HG03103 (cell line): ENCODE data around the gene INTS1.

Source experiments
- ATAC-seq: cut with Tn5 transposase; IDR thresholded peaks from one replicate; pipeline ENCODE4 v1.9.1; 2021; ENCODE audit warnings: low read depth; ENCODE audit not compliant: unreplicated experiment

Gene INTS1

DNA sequence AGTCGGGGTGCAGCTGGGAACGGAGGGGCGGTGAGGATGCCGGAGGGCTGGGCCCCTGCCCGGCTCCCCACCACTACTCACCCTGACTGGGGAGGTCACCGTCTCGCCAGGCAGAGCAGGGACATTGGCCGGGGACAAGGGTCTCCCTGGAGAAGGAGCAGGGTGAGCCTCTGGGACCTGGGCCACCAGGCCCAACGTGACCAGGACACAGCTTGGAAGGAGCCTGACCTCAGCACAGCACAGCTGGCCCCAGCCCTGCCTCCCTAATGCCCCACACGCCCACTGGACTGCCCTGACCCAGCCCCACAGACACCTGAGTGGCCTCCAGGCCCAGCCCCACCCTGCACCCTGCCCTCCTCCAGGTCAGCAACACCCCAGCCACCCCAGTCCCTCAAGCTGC is 66.0 kb downstream of the INTS1 start:
- ATAC-seq: no peak

DNA sequence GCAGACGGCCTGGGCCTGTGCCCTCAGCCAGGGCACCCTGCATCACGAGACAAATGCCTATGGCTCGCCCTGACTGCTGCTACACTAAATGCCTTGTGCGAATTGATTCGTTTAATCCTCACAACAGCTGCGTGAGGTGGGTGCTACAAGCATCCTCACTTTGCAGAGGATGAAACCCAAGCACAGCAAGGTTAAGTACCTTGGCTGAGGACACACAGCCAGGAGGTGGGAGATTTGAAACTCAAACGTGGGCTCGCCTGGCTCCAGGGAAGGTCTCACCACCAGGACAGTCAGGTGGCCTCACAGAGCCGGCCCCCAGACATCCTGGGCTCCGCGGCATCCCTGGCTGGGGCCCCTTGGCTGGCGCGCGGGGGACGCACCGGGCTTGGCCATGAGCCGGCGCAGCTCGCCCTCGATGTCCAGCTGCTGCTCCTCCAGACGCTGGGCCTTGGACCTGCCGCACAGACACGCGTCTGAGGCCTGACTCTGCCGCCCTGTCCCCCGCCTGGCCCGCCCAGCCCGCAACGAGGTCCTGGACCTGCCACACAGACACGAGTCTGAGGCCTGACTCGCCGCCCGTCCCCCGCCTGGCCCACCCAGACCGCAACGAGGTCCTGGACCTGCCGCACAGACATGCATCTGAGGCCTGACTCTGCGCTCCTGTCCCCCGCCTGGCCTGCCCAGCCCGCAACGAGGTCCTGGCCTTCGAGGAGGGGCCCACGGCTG is 66.9 kb downstream of the INTS1 start:
- no peak for ATAC-seq

DNA sequence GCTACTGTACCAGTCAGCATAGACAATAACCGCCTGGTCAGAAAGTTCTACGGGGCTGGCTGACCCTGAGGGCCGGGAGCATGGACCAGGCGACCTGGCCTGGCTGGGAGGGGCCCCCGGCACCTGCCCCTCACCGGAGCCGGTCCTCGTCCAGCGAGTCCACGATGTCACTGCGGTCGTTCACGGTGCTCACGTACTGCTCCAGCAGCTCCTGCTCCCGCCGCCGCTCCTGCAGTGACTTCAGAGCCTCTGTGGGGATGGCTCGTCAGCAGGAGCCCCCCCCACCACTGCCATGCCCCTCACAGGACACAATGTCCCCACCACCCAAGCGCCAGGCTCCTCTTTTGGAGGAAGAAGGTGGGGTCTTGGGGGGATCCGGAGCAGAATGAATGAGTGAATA is 67.6 kb downstream of the INTS1 start:
- ATAC-seq: no peak

DNA sequence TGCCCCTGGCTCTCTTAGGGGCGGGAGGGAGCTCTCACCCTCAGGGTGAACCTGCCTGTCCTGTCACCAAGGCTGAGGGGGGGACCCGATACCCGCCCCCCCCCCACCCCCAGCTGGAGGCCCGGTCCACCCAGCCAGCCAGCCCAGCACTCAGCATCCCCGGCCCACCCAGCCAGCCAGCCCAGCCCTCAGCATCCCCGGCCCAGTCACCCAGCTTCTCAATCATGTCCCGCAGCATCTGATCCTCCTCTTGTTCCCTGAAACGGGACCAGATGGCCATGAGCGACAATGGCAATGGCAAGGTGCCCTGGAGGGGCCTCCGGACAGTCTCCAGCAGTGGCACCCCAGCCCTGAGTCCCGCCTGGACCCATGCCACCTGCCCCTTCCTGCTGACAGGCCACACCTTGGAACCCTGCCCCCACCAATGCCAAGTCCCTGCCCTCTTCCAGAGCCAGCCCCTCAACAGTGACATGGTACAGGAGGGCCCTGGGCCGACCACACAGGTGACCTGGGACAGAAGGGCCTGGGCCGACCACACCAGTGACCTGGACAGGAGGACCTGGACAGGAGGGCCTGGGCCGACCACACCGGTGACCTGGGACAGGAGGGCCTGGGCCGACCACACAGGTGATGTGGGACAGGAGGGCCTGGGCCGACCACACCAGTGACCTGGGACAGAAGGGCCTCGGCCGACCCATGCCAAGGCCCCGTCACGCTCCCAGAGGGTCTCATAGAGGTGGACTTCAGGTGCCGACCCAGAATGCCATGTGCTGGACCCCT is 69.1 kb downstream of the INTS1 start:
- ATAC-seq: no peak

DNA sequence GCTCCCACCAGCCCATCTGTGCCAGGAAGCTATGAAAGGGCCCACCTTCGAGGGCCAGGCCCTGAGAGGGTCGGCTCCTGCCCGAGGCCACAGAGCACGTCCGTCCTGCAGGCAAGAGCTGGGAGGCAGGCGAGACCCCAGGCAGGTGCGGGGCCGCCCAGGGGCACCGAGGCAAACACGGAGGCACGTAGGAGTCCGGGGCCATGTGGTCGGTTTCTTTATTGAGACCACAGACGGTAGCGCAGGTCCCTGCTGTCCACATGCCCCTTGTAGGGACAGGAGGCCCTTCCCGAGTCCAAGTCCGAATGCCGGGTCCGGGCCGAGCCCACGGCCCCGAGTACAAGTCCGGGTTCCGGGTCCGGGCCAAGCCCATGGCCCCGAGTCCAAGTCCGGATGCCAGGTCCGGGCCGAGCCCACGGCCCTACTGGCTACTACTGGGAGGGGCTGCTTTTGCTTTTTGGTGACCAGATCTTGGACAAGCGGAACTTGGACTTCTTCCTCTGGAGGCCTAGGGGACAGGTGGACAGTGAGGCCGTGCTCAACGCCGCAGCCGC is 69.9 kb downstream of the INTS1 start:
- ATAC-seq: no peak

DNA sequence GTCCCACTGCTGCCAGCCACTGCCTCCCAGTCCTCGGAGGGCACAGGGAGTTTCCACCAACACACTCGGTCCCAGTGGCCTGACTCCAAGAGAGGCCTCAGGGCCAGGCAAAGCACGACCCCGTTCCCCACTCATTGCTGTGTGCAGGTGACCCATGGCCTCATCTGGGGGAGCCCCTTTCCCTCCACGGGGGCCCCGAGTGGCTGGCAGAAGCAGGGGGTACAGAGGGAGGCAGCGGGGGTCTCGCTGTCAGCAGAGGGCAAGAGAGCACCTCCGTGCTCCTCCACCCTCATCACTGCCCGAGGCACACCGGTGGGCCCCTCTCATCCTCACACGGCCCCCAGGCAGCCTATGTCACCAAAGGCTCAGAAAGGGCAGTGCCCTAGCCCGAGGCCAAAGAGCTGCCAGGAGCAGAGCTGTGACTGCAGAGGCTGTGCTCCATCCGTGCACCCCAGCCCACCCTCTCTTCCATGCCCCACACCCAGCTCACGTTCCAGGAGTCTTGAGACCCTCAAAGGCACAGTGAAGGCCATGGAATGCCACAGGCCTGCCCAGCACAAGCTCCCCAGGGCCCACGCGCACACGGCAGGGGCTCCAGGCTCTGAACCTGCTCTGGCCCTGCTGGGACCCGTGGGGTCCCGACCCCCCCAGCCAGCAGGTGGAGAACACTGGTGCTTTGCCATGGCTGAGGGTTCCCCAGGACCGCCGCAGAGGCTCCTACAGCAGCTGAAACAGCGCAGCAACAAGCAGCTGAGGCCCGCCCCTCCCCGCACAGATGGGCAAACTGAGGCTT is 70.9 kb downstream of the INTS1 start:
- ATAC-seq: no peak

DNA sequence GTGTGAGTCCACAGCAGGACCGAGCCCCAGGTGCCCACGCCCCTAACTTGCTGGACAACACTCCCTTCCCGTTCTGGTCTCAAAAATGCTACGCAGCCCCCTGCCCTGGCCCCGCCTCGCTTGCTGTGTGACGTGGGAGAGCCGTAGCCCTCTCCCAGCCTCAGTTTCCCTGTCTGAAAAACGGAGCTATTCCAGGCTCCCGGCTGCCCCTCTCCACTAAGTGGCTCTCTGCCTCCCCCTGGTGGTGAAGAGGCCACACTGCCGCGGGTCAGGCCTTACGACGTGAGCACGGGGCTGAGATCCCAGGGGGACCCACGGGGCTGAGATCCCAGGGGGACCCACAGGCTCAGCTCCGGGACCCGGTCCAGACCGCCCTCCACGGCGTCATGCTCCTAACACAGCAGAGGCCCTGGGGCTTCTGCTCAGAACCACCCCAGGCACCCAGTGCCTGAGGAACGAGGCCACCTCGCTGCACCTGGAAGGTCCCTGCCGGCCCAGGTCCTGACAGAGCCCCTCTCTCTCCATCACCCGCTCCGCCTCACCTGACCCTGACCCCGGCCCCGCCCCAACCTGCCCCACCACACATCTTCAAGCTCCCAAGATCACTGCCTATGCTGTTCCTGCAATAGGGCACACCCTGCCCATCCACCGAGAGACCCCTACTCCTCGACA is 71.6 kb downstream of the INTS1 start:
- no peak for ATAC-seq

DNA sequence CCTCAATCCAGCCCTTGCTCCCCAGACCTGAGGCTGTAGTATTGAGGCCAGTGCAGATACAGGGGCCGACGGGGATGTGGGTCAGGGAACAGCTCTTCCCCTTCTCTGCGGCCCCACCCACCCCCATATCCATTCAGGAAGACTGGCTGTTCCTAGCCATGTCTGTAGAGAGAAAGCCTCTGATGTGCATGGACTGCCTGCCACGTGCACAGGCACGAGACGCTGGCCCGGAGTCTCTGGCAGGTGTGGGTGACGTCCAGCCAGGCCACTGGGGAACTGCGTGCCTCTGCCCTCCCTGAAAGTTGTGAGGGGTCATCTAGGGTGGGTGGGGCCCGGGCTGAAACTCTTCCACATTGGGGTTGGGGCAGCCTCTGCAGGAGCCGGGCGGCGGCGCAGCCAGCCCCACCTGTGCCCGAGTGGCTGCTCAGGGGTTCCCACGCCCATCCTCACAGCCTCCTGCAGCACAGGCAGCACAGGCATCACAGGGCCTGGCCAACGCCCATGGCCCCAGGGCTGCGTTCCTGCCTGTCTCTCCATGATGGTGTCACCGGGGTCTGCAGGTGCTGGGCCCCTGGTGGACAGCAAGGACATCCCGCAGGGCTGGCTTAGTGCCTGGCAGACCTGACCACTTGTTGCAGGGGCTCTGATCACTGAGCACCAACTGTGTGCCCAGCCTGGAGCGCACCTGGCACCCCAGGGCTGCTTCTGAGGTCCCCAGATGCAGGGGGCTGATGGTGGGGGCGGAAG is 72.4 kb downstream of the INTS1 start:
- ATAC-seq: no peak

DNA sequence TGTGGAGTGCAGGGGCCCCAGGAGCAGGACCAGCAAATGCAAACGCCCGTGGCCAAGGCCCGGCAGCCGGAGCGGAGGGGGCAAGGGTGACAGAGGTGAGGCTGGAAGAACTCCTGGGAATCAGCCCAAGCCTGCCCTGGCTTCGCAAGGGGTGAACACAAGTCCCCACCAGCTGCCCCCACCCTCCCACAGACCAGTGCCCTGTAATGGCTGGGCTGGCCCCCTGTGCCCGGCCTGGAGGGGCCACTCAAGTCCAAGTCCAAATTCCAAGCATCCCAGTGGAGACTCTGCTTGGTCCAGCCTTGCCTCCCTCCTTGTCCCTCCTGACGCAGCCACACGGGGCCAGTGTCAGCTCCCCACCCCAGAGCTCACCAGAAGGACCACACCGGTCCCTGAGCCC is 73.0 kb downstream of the INTS1 start:
- ATAC-seq: no peak

DNA sequence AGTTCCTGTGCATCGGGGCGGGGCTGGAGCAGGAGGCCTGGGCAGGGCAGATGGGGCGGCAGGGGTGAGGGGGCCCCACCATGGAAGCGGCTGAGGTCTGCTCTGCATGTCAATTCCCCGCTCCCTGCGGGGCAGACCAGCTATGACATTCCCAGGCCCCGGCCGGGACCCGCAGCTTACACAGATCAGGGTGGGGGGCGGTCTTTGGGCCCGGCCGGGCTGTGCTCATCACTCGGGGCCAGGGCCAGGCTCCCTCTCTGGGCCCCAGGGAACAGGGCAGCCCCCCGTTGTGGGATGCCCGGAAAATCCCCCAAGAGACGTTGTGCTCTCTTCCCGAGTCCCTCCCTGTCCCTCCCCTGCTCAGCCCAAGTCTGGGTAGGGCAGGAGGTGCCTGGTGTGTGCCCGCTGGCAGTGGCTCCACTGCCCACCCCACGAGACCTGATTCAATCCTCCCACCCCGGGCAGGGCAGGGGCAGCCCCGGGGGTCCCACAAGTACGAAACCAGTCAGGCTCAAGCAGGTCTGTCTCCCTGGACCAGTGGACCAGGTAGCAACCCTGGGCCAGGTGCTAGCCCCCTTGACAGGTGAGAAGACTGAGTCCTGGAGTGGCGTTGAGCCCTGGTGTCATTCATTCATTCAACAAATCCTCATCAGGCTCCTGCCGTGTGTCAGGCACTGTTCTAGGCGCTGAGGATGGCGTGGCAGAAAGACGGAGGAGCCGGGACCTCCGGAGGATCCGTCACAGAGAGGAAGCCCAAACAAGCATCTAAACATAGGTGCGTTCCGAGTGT is 73.9 kb downstream of the INTS1 start:
- no peak for ATAC-seq

DNA sequence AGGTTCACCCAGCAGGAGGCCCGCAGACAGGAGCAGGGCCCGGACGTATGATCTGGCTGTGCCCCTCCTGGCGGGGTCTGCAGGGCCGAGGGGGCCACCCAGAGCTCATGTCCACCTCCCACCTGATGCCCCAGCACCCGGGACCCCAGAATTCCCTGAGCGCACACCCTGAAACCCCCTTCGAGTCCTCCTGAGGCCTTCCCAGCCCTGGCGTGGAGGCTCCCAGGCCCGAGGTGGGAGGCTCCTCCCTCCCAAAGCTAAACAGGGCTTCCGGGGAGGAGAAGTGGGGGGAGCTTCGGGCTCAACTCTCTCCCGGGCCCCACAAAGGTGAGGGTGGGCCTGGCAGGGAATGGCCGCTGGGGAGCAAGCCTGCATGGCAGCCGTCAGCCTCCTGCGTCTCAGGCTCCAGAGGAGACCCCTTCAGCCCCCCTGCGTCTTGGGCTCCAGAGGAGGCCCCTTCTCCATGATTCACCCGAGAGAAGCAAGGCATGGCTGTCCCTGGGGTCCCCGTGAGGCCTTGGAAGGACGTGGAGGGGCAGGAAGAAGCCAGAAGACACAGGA is 75.2 kb downstream of the INTS1 start:
- ATAC-seq: no peak

DNA sequence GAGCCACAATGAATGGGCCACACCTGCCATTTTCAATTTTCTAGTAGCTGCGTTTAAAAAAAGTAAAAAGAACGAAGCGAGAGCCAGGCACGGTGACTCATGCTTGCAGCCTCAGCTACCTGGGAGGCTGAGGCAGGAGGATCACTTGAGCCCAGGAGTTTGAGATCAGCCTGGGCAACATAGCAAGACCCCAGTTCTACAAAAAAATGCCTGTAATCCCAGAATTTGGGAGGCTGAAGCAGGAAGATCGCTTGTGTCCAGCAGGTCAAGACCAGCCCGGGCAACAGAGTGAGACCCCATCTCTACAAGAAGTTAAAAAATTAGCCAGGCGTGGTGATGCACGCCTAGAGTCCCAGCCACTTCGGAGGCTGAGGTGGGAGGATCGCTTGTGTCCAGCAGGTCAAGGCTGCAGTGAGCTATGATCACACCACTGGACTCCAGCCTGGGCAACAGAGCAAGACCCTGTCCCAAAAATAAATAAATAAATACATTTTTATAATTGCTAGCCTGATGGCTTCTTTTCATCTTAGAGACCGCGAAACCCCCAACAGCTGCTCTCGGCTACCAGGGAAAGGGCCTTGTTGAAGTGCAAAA is 77.0 kb downstream of the INTS1 start:
- no peak for ATAC-seq

DNA sequence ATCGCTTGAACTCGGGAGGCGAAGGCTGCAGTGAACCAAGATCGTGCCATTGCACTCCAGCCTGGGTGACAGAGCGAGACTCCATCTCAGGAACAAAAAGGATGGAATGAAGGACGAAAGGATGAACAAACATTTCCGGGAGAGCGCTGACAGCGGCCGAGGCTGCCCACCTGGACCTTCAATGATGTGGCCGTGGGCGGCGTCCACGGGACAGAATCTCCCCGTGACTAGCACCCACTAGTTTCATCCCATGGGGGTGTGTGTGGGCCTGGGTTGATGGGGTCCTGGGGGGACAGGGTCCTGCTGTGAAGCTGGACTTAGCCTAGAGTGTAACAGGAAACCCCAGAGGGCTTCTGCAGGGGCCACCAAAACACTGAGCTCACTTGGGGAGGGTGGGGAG is 77.7 kb downstream of the INTS1 start:
- no peak for ATAC-seq

DNA sequence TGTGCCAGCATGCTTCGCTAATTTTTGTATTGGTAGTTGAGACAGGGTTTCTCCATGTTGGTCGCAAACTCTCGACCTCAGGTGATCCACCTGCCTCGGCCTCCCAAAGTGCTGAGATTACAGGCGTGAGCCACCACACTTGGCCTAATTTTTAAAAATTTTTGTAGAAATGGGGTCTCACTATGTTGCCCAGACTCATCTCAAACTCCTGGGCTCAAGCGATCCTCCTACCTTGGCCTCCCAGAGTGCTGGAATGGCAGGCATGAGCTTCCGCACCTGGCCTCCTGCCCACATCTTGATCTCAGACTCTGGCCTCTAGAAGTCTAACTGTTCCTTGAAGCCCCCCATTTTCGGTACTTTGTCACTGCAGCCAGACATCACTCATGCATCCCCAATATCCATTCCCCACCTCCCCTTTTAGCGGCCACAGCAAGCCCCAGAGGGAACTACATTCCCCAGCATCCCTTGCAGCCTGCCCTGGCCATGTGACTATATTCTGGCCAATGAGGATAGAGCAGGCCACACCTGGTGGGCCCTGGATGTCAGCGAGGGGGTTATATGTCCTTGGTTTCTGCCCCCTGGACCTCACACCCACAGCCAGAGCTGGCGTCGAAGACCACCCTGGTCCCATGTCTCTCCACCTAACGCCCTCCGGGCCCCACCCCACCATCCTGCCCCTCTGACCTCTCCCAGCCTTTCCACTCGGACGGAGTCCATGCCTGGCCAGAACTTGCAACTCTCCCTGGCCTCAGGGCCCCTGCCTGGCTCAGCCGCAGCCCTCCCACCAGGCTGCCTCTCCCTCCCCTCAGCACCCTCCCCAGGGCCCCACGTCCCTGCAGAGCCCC is 78.7 kb downstream of the INTS1 start:
- no peak for ATAC-seq

DNA sequence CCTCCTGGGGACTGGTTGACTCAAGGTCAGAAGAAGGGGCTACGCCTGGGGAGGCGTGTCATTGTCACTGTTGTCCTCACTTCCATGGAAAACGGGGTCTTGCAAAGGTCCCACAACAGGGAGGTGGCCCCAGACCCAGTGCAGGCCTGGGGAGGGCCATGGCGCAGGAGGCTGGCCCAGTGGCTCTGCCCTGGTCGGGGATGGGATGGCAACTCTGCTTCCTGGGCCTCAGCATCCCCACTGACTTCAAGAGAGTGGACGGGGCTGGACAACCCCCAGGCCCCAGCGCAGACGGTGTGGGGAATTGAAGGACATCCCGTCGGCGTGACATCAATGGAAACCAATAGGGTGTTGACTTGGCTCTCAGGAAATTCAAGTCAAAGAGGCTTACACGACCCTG is 80.1 kb downstream of the INTS1 start:
- no peak for ATAC-seq

DNA sequence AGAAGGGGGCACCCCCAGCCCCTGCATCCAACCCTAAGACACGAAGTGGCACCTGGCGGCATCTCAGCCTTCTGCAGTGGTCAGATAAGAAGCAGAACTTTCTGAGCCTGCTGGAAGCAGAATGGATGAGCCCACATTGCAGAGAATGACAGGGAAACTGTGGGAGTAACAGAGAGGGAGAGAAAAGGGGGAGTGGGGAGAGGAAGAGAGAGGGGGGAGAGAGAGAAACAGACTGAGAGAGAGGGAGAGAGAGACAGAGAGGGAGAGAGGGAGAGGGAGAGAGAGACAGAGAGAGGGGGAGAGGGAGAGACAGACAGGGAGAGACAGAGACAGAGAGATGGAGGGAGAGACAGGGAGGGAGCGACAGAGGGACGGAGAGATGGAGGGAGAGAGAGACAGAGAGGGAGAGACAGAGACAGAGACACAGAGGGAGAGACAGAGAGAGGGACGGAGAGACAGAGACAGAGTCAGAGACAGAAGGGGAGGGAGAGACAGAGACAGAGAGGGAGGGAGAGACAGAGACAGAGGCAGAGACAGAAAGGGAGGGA is 80.9 kb downstream of the INTS1 start:
- no peak for ATAC-seq

DNA sequence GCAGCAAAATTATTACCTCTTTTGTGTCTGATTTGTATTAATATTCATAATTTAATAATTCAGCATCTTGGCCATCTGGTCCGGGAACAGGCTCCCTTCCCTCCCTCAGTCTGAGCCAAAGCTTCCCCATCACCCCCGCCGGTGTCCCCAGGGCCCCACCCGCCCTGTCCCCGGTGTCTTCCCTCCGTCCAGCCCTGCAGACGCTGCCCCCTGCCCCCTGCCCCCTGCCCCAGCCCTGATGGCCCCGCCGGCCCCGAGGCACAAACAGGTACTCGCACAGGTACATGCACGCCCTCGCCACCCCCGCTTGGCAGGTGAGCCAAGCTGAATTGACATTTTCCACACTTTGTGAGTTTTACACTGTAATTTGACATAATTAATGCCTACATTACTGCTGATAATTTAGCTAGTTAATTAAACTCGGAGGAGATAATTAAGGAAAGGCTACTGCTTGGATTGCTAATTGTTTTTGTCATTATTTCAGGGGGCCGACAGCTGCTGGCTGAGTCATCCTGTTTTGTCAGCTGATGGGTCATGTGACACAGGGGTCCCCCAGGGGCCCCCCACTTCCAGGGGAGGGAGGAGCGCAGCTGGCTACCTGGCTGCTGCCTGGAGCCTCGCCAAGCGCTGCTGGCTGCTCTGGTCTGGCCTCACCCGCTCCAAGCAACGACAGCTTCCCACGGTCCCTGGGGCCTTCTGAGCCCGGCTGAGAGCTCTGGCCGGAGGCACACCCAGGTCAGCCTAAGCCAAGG is 81.5 kb downstream of the INTS1 start:
- ATAC-seq: no peak
